Dedifferentiated amniotic fluid mesenchymal stem cell (primary cell): ENCODE measurements around the gene DYNLRB1.

Experiments
- DNase-seq: peaks from one replicate; pipeline ENCODE4 v3.0.0-alpha.2; 2016; ENCODE audit errors: extremely low spot score

The DYNLRB1 gene

GRCh38 chr20:34558320-34559218 lies 42.3 kb downstream of the DYNLRB1 start, which contains the start of gene MAP1LC3A:
MAP1LC3A (plus strand) TSS chr20:34558718; CDS start chr20:34558869, 151 bp downstream.
- peak; percentile 94 for DNase-seq

GRCh38 chr20:34559311-34560140 lies 43.3 kb downstream of the DYNLRB1 start:
- no peak for DNase-seq

DNA sequence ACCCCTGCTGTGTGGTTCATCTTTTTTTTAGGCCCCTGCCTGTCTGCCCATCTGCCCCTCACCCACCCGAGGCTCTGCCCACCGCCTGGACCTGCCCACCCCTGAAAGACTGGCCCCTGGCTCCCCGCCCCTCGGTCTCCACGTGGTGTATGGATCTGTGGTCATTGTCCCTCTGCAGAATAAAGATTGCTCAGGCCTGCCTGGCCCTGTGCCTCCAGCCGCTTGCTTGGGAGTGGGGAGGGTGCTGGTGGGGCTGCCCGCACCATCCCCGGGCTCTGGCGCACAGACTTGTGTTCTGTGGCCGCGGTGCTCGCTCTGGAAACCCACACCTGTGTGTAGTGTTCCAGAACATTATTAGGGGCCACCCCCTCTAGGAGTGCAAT lies 43.9 kb downstream of the DYNLRB1 start:
- DNase-seq, result no peak

DNA sequence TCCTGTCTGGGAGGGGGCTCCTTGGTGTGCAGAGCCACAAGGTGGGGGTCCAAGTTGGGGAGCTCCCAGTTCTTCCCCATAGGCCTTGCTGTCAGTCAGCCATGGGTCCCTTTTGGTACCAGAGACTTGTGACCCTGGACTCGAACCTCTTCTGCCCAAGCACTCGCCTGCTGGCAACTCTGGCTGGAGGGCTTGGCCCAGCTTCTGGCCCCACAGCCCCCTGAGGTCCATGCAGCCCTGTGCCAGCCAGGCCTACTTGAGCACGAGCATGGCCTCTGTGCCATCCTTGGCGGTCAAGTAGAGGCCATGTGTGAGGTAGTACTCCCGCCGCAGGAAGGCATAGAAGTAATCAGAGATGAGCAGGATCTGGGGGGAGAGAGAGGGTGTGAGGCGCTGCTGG lies 44.4 kb downstream of the DYNLRB1 start:
- no peak for DNase-seq

DNA sequence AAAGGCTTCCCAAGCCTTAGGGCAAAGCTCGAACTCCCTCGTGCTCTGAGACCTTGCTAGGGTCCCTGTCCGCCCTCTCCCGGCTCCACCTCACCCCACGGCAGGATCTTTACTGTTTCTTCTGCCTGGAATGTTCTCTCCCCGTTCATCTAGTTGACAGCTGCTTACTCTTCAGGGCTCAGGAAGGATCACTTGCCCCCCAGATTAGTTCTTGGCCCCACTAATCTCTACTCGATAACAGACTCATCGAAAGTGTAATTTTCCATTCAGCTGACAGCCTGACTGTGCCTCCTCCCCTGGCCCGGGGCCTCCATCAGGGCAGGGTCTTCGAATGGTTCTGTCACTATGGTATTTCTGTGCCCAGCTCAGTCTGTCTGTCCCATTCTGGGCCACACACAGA lies 45.4 kb downstream of the DYNLRB1 start:
- no peak for DNase-seq

DNA sequence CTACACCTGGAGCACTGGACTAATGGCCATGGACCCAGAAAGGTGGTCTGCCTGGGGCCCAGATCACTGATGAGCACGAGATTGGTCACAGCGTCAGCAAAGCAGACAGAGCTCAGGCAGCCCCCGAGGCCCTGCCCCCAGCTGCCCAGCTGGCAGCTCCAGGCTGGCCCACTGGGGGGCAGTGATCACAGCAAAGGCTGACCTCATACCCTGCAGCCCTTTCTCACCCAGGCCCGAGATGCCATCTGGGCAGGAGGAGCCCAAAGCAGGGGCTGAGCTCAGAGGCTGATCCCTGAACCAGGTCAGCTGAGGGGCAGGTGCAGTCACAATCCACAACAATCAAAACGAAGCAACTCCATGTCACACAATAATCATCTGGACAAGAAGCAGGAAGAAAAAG lies 46.4 kb downstream of the DYNLRB1 start:
- no peak for DNase-seq

- no peak for DNase-seq
Measured at GRCh38 chr20:34564833-34565232, 48.6 kb downstream of the DYNLRB1 start.

DNA sequence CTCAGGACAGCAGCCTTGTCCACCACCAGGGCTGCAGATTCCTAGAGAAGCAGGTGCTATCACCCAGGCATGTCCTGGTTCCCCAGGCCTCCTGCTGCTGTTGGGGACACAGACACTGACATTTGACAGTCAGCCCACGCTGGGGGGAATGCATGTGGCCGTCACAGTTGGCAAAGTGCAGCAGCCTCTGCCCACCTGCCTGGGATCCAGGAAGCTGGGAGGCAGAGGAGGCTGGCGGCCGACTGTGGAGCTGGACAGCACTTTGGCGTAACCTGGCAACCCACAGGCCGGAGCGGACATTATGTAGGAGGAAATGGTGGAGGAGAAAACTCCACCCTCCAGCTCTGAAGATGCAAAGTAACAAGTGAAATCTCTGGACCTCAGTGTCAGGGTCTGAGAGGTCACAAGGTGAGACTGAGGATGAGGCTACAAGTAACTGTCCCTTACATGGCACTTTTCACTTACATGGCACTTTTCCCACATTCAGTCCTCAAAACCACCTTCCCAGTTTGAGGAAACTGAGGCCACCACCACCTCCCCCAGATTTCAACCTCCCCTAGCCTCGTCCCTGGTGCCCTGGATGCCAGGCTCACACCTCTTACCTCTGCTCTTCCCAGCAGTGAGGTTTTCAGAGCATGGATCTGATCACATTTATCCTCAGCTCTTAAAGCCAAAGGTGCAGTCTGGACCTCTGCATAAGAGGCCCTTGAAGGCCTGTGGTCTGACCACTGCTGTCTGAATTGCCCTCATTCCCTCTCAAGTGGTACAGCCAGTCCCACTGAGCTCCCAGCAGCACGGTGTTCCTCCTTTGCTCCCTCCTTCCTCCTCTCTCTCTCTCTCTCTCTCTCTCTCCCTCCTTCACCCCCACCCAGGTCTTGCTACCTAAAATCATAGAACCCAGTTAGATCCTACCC lies 51.0 kb downstream of the DYNLRB1 start:
- DNase-seq, result no peak

DNA sequence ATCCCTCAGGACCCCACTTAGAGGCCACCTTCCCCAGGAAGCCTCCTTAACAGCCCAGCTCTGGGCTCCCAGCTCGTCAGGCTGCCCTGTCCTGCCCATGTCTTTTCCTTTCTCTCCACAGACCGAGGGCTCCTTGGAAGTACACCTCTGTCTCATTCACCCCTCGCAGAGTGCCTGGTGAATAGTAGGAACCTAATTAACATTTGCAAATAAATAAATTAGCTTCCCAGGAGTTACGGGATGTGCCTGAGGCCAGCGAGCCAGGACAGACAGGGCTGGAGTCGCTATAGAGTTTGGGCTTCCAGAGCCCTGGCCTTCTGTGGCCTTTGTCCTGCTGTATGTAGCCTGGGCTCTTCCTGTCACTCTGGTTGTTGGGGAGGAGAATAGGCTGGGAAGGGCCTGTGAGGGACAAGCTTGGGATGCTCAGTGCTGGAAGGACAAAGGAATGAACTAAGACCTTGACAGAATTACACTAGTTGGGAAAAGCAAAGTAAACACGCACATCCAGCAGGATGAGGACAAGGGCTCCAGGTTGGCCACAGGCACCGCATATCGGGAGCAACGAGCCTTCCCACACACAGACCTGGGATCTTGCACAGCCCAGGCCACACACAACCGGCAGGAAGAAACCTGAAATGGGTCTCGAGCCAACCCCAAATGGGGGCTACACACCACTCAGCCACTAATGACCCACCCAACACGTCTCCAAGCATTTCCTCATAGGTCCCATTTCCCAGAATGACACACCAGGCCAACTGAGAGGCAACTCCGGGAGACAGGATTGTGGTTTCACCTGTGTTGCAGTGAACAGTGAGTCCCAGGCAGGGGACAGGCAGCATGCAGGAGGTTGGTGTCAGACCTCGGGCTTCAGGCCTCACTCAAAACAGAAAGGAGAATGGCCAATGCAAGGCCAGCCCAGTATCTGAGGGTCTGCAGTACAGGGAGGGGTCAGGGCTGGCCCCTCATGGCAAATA lies 52.0 kb downstream of the DYNLRB1 start:
- no peak for DNase-seq

DNA sequence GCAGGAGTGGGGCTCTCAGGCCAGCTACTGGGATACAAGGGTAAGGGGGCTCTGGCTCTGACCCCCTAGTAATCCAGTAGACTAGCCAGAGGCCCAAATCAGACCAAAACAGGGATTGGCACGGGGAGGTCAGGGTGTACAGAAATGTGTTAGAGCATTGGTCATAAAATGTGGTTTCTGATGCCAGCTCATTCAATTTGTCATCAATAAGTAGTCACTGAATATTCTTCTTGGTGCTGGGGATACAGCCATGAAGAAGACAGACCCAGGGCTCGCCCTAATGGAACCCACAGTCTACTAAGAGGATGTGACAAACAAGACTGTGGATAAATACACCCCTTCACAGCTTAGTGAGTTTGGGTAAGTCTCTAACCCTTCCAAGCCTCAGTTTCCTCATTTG lies 53.4 kb downstream of the DYNLRB1 start:
- DNase-seq, result no peak

DNA sequence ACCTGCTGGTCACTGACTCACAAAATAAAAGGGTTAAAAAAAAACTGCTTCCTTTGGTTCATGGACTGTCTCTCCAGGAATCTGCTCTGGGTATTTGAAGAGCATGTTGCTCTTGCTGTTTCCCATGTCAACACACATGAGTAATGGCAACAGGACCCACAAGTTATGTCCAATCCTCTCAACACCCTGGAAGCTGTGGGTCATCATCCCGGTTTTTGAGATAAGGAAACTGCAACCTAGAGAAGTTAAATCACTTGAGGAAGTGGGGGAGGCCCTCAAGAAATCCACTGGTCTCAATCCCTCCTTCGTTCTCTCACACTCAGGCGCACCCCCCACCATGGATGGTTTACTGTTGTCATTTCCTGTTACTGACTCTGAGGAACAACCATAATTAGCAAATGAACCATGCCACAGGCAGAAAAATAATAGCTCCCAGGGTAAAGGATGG lies 54.7 kb downstream of the DYNLRB1 start:
- no peak for DNase-seq

- no peak for DNase-seq
Measured at GRCh38 chr20:34571753-34572152, 55.5 kb downstream of the DYNLRB1 start.

- no peak for DNase-seq
Measured at GRCh38 chr20:34573541-34574300, 57.5 kb downstream of the DYNLRB1 start.

- no peak for DNase-seq
Measured at GRCh38 chr20:34574426-34574825, 58.2 kb downstream of the DYNLRB1 start.

- no peak for DNase-seq
Measured at GRCh38 chr20:34574861-34575260, 58.6 kb downstream of the DYNLRB1 start.

DNA sequence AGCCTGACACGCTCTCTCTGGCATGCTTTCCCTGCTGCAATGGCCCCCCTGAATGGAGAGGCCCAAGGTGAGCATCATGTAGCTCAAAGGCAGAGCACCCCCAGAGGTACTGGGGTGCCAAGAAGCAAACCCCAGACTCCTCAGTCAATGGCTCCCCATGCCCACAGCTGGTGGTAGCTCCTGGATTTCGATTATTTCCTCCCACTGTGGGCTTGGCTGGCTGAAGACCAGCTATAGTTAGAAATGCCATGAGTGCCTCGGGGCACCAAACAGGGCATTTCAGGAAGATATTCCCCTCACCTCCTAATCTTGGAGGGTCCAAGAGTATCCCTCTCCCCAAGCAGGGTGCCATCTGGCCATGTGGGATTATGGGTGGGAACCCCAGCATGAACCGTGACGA lies 59.0 kb downstream of the DYNLRB1 start:
- no peak for DNase-seq

GRCh38 chr20:34575756-34576155 lies 59.5 kb downstream of the DYNLRB1 start:
- no peak for DNase-seq

GRCh38 chr20:34577061-34577460 lies 60.8 kb downstream of the DYNLRB1 start:
- DNase-seq, result no peak

DNA sequence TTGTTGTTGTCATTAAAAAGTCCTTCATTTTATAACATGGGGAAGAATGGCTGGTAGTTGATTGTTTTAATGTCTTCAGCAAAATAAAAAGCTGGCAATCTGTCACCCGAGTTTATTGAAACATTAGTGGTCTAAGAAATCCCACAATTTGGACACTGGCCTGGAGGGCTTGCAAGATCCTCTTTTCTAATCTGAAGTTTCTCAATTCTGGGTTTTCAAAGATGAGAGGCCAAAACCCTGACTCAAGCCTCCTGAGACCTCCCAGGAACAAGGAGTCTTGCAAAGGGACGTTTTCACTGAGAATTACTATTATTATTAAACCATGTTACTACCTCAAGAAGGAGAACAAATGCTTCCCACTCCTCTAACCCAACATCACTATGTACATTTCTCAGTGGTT lies 61.8 kb downstream of the DYNLRB1 start:
- no peak for DNase-seq

DNA sequence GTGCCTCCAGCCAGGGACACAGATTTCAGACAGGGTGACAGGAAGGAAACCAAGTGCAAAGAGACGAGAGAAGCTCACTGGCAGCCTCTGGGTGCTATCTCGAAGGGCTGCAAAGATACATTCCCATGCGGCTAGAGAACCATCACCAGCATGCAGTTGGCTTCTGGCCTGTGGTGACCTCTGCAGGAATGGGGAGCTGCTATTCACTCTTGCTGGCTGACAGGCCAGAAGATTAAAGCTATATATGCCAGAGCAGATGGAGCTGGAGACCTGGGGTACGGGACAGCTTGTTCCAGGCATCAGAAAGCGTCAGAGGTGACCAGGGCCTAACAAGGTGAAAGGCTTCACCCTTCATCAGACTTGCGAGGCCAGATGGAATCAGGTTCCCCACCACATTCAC lies 62.3 kb downstream of the DYNLRB1 start:
- DNase-seq, result no peak
